ENCODE measurements around the gene SORBS1.

GRCh38 chr10:95389982-95390381 lies 171.2 kb downstream of the SORBS1 start:
- TF ChIP-seq CTCF (IDR thresholded peaks at IDR 0.05) (no peak), EZH2 (IDR thresholded peaks at IDR 0.05; ENCODE audit: borderline replicate concordance, insufficient read depth, low read depth, low read length, poor library complexity, severe bottlenecking) (no peak)
